CD14-positive monocyte (primary cell): ENCODE results near the gene BOD1L1. TPM values are rescaled to one million over a fixed set of nuclear protein-coding genes. Genes with fewer than 3 reads are reported as not detected.

Experiments
- DNase-seq, 3 donors: peaks; one replicate each; pipeline ENCODE4 v3.0.0-alpha.2; 2011 to 2022
- H2AFZ ChIP-seq: 2 replicates; pipeline ENCODE4 v1.6.0; 2012; ENCODE audit warnings: mild to moderate bottlenecking, low read depth, low read length, inconsistent platforms; ENCODE audit not compliant: insufficient read depth, poor library complexity, severe bottlenecking
- H3K27ac ChIP-seq, 2 donors: 1 replicate in 1 of 2; 2 replicates in 1 of 2; pipeline ENCODE4 v1.5.1; 2012 to 2013; ENCODE audit warnings: low read length in 2 of 2, control low read depth in 1 of 2, inconsistent platforms in 1 of 2, low read depth in 1 of 2, mild to moderate bottlenecking in 1 of 2
- H3K27me3 ChIP-seq, 2 donors: one replicate each; pipeline versions ENCODE4 v1.6.0 to v1.6.1; 2011 to 2013; ENCODE audit warnings: low read length in 2 of 2; ENCODE audit not compliant: control insufficient read depth in 2 of 2, insufficient read depth in 2 of 2
- H3K36me3 ChIP-seq, 2 donors: replicated peaks in 1 of 2; 1 replicate in 1 of 2; 2 replicates in 1 of 2; pipeline versions ENCODE4 v1.5.1 to v1.6.1; 2012 to 2013; ENCODE audit warnings: low read length in 2 of 2, control low read depth in 1 of 2, inconsistent platforms in 1 of 2, mild to moderate bottlenecking in 1 of 2; ENCODE audit not compliant: insufficient read depth in 2 of 2, control insufficient read depth in 1 of 2
- H3K4me1 ChIP-seq, 2 donors: 1 replicate in 1 of 2; 2 replicates in 1 of 2; pipeline versions ENCODE4 v1.5.1 to v1.6.1; 2012 to 2013; ENCODE audit warnings: low read length in 2 of 2, control low read depth in 1 of 2, inconsistent platforms in 1 of 2, mild to moderate bottlenecking in 1 of 2, moderate library complexity in 1 of 2; ENCODE audit not compliant: insufficient read depth in 2 of 2, control insufficient read depth in 1 of 2
- H3K4me2 ChIP-seq: replicated peaks from 2 replicates; pipeline ENCODE3; 2012; ENCODE audit warnings: low read length, moderate library complexity, mild to moderate bottlenecking; ENCODE audit not compliant: poor library complexity, severe bottlenecking; ENCODE audit errors: extremely low read depth
- H3K4me3 ChIP-seq, 3 experiments: fragments of 200-600 bp in 1 of 3; sonication (generic) in 1 of 3; replicated peaks in 1 of 3; 1 replicate in 2 of 3; 2 replicates in 1 of 3; pipeline ENCODE4 v1.5.1; 2011 to 2013; ENCODE audit warnings: low read length in 3 of 3, mild to moderate bottlenecking in 3 of 3, control low read depth in 2 of 3, low read depth in 2 of 3, inconsistent platforms in 1 of 3, moderate library complexity in 1 of 3
- H3K79me2 ChIP-seq: 2 replicates; pipeline ENCODE4 v1.6.0; 2012; ENCODE audit warnings: mild to moderate bottlenecking, control low read depth, inconsistent platforms, low read length, moderate library complexity; ENCODE audit not compliant: insufficient read depth
- H3K9ac ChIP-seq: 2 replicates; pipeline ENCODE4 v1.6.0; 2017; ENCODE audit warnings: low read length, mild to moderate bottlenecking; ENCODE audit not compliant: insufficient read depth, poor library complexity, severe bottlenecking
- H3K9me3 ChIP-seq, 2 donors: replicated peaks in 1 of 2; 1 replicate in 1 of 2; 2 replicates in 1 of 2; pipeline versions ENCODE4 v1.5.1 to v1.6.1; 2012 to 2013; ENCODE audit warnings: low read length in 2 of 2, control low read depth in 1 of 2; ENCODE audit not compliant: control insufficient read depth in 1 of 2, insufficient read depth in 1 of 2
- H4K20me1 ChIP-seq: 2 replicates; pipeline ENCODE4 v1.6.0; 2012; ENCODE audit warnings: mild to moderate bottlenecking, low read length, control low read depth, moderate library complexity; ENCODE audit not compliant: insufficient read depth
- H3K27ac Mint-ChIP-seq, 7 donors: one replicate each; pipeline ENCODE4 v1.8.0; 2020; ENCODE audit warnings: mild to moderate bottlenecking in 7 of 7, mixed read lengths in 7 of 7, moderate library complexity in 6 of 7, inconsistent platforms in 2 of 7
- H3K27me3 Mint-ChIP-seq, 3 donors: one replicate each; pipeline ENCODE4 v1.8.0; 2021 to 2022; ENCODE audit warnings: low read depth in 3 of 3, mild to moderate bottlenecking in 3 of 3, mixed read lengths in 3 of 3, moderate library complexity in 3 of 3, inconsistent platforms in 1 of 3
- H3K36me3 Mint-ChIP-seq, 2 donors: one replicate each; pipeline ENCODE4 v1.8.0; 2020; ENCODE audit warnings: mixed read lengths in 2 of 2, inconsistent platforms in 1 of 2, mild to moderate bottlenecking in 1 of 2
- H3K4me1 Mint-ChIP-seq: one replicate; pipeline ENCODE4 v1.8.0; 2020; ENCODE audit warnings: mild to moderate bottlenecking, mixed read lengths
- H3K4me3 Mint-ChIP-seq, 2 donors: one replicate each; pipeline ENCODE4 v1.8.0; 2020; ENCODE audit warnings: mild to moderate bottlenecking in 2 of 2, mixed read lengths in 2 of 2, moderate library complexity in 1 of 2
- H3K9me3 Mint-ChIP-seq, 7 donors: one replicate each; pipeline ENCODE4 v1.8.0; 2020 to 2022; ENCODE audit warnings: mixed read lengths in 7 of 7, mild to moderate bottlenecking in 6 of 7, moderate library complexity in 6 of 7, inconsistent platforms in 2 of 7
- WGBS: methylation state at CpG from one replicate; pipeline ENCODE4 v1.1.5; 2013; ENCODE audit warnings: missing lambda C conversion rate; ENCODE audit not compliant: insufficient coverage; 5-methylcytosine and 5-hydroxymethylcytosine counted together
- intact Hi-C, 2 donors: fragments of 100-400 bp; cut with micrococcal nuclease; formaldehyde crosslinking; loops; one replicate each; pipeline versions ENCODE4 v1.15.0 to v1.15.1; 2023
- polyA plus RNA-seq, 3 donors: library from polyadenylated mRNA; depleted of rRNA in 1 of 3; unstranded in 2 of 3; stranded (reverse) in 1 of 3; fragments of 300-500 nt in 2 of 3; fragments of >200 nt in 1 of 3; fragmentation: Illumina TruSeq in 2 of 3; gene quantifications; 1 replicate in 2 of 3; 2 replicates in 1 of 3; pipeline ENCODE4 v1.2.3, GENCODE V29; 2012 to 2021
- TF ChIP-seq, protein P1 (sequence below): fragments of 200-600 bp; IDR thresholded peaks from one replicate; pipeline ENCODE4 v1.8.0; 2022; ENCODE audit warnings: antibody characterized with exemption, mild to moderate bottlenecking

BOD1L1 gene
- polyA plus RNA-seq, 3 donors: 0.72 to 26.7 (median 1.5) TPM

- no peaks in the 10 kb centered on the region for H3K4me1 ChIP-seq
- Mint-ChIP-seq H3K27ac (no peak overlapping the region), H3K27me3 (peaks cover 20 to 37% (median 31%) of the 10 kb centered on the region in 3 donors), H3K9me3 (peaks cover 0 to 5% (median 4%) of the 10 kb centered on the region in 7 donors), H3K4me1 (no peaks in the 10 kb centered on the region), H3K4me3 (no peak overlapping the region), H3K36me3 (no peaks in the 10 kb centered on the region)
- no peaks in the 10 kb centered on the region for H3K9me3 ChIP-seq
- H3K9ac ChIP-seq: no peak overlapping the region
- DNase-seq: no peak
- intact Hi-C loops: no loop called here
- H3K4me2 ChIP-seq: no peak overlapping the region
- no peaks in the 10 kb centered on the region for H3K79me2 ChIP-seq
- no peak overlapping the region for H3K4me3 ChIP-seq
- TF ChIP-seq, protein P1, sequence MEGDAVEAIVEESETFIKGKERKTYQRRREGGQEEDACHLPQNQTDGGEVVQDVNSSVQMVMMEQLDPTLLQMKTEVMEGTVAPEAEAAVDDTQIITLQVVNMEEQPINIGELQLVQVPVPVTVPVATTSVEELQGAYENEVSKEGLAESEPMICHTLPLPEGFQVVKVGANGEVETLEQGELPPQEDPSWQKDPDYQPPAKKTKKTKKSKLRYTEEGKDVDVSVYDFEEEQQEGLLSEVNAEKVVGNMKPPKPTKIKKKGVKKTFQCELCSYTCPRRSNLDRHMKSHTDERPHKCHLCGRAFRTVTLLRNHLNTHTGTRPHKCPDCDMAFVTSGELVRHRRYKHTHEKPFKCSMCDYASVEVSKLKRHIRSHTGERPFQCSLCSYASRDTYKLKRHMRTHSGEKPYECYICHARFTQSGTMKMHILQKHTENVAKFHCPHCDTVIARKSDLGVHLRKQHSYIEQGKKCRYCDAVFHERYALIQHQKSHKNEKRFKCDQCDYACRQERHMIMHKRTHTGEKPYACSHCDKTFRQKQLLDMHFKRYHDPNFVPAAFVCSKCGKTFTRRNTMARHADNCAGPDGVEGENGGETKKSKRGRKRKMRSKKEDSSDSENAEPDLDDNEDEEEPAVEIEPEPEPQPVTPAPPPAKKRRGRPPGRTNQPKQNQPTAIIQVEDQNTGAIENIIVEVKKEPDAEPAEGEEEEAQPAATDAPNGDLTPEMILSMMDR: no peak
- whole genome bisulfite sequencing: no CpG with 5 or more reads among the region's 2 CpGs
- no peak overlapping the region for H2AFZ ChIP-seq
- peaks cover 18 to 22% of the 10 kb centered on the region in 2 donors for H3K27me3 ChIP-seq
- no peak overlapping the region for H3K27ac ChIP-seq
- no peaks in the 10 kb centered on the region for H4K20me1 ChIP-seq
- no peaks in the 10 kb centered on the region for H3K36me3 ChIP-seq
These were observed 72.2 kb downstream of the BOD1L1 start for GRCh38 chr4:13555325-13555724.

DNA sequence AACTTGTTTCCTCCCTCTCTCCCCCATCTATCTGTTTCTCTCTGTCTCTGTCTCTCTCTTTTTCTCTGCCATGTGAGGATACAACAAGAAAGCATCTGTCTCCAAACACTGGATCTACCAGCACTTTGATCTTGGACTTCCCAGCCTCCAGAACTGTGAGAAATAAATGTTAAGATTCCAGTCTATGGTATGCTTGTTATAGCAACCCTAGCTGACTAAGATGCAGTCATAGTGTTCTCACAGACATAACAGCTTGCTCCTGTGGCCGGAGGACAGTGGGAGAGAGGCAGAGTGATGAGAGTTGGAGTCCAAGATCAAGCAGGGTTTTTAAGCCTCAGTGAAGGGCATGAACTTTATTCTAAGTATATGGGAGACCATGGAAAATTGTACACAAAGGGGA lies 74.4 kb downstream of the BOD1L1 start:
- Histone ChIP-seq H3K79me2 (no peaks in the 10 kb centered on the region), H3K36me3 (no peaks in the 10 kb centered on the region), H3K4me1 (peaks cover 7% of the 10 kb centered on the region in 2 donors), H3K27ac (no peak overlapping the region), H4K20me1 (no peaks in the 10 kb centered on the region), H2AFZ (no peak overlapping the region), H3K4me2 (no peak overlapping the region), H3K9me3 (peaks cover 0 to 4% of the 10 kb centered on the region in 2 donors), H3K27me3 (peaks cover 36 to 41% of the 10 kb centered on the region in 2 donors), H3K4me3 (no peak overlapping the region), H3K9ac (no peak overlapping the region)
- peaks cover 8% of the 10 kb centered on the region for H3K4me1 Mint-ChIP-seq
- H3K9me3 Mint-ChIP-seq: peaks cover 0 to 6% (median 3%) of the 10 kb centered on the region in 7 donors
- DNase-seq: no peak
- peaks cover 39 to 56% (median 49%) of the 10 kb centered on the region in 3 donors for H3K27me3 Mint-ChIP-seq
- no peak overlapping the region for H3K27ac Mint-ChIP-seq
- no peak overlapping the region for H3K4me3 Mint-ChIP-seq
- TF ChIP-seq, protein P1: no peak
- intact Hi-C loops: no loop called here
- H3K36me3 Mint-ChIP-seq: no peaks in the 10 kb centered on the region
- WGBS: no CpG with 5 or more reads among the region's 1 CpG
